GM21360 (cell line): ENCODE measurements around the gene AQP6.

Experiments used
- ATAC-seq: cut with Tn5 transposase; IDR thresholded peaks from one replicate; pipeline ENCODE4 v1.9.1; 2021; ENCODE audit warnings: mild to moderate bottlenecking, moderate library complexity; ENCODE audit not compliant: unreplicated experiment

The AQP6 gene

GRCh38 chr12:50025187-50026059, 52.7 kb downstream of the AQP6 start, which contains the start of gene RACGAP1:
Gene RACGAP1 (minus strand): TSS chr12:50025494. CDS start chr12:50016715, 8,779 bp downstream.
- ATAC-seq: peak; percentile 98

- ATAC-seq: no peak
These were observed 53.9 kb downstream of the AQP6 start for GRCh38 chr12:50026691-50027090.
